Gastrocnemius medialis (tissue), 4 donors: Measurements from ENCODE around the gene ARHGEF6. TPM values are rescaled to one million over a fixed set of nuclear protein-coding genes. Genes with fewer than 3 reads are reported as not detected.

ENCODE experiments used
- ATAC-seq, 2 donors: fragments of 150-250 bp; one replicate each; pipeline ENCODE4 v1.9.1; 2016
- DNase-seq, 2 donors: peaks; one replicate each; pipeline ENCODE4 v3.0.0-alpha.2; 2019
- H3K27ac ChIP-seq, 4 donors: fragments of 200-600 bp; sonication (generic); 1 replicate in 1 of 4; 2 replicates in 3 of 4; pipeline ENCODE4 v1.5.1; 2016 to 2018; ENCODE audit warnings: mild to moderate bottlenecking in 2 of 4, moderate library complexity in 1 of 4
- H3K27me3 ChIP-seq, 3 donors: fragments of 200-600 bp; sonication (generic) in 2 of 3; 1 replicate in 1 of 3; 2 replicates in 2 of 3; pipeline versions ENCODE4 v1.5.1 to v1.6.0; 2016 to 2019; ENCODE audit warnings: mild to moderate bottlenecking in 1 of 3, moderate library complexity in 1 of 3
- H3K36me3 ChIP-seq, 2 donors: fragments of 200-600 bp; sonication (generic) in 1 of 2; one replicate each; pipeline ENCODE4 v1.5.1; 2017 to 2018
- H3K4me1 ChIP-seq, 2 donors: fragments of 200-600 bp; sonication (generic) in 1 of 2; one replicate each; pipeline ENCODE4 v1.5.1; 2016 to 2017; ENCODE audit warnings: mild to moderate bottlenecking in 2 of 2
- H3K4me3 ChIP-seq, 4 donors: fragments of 200-600 bp; sonication (generic) in 3 of 4; 1 replicate in 1 of 4; 2 replicates in 3 of 4; pipeline ENCODE4 v1.5.1; 2016 to 2019; ENCODE audit warnings: mild to moderate bottlenecking in 2 of 4
- H3K9me3 ChIP-seq, 3 donors: fragments of 200-600 bp; sonication (generic) in 2 of 3; 1 replicate in 1 of 3; 2 replicates in 2 of 3; pipeline ENCODE4 v1.5.1; 2016 to 2019
- CTCF ChIP-seq, 5 experiments: fragments of 450-650 bp in 3 of 5; fragments of 200-600 bp in 2 of 5; sonication (generic) in 2 of 5; IDR thresholded peaks in 4 of 5; conservative IDR thresholded peaks in 1 of 5; 1 replicate in 4 of 5; 2 replicates in 1 of 5; pipeline ENCODE4 v1.5.1; 2016 to 2019; ENCODE audit warnings: antibody characterized with exemption in 5 of 5, mild to moderate bottlenecking in 3 of 5, moderate library complexity in 3 of 5
- POLR2A ChIP-seq, 2 donors: fragments of 450-650 bp; IDR thresholded peaks; one replicate each; pipeline ENCODE4 v1.6.1; 2017; ENCODE audit warnings: antibody characterized with exemption in 2 of 2, mild to moderate bottlenecking in 2 of 2, moderate library complexity in 2 of 2
- in situ Hi-C, 4 donors: fragments of 200-750 bp; cut with MboI; loops; one replicate each; pipeline versions ENCODE4 v1.15.0 to v1.8.0; 2017; ENCODE audit warnings: low sequenced_read_pairs in 4 of 4
- intact Hi-C: fragments of 100-400 bp; cut with DNase I; formaldehyde crosslinking; loops from one replicate; pipeline ENCODE4 v1.15.1; 2023; ENCODE audit warnings: low total_unique reads
- total RNA-seq, 4 donors: library from RNA; depleted of rRNA; stranded (reverse); fragments of >200 nt; gene quantifications; one replicate each; pipeline versions ENCODE4 v1.1.0 to v1.2.3, GENCODE V29; 2016

The ARHGEF6 gene
- total RNA-seq, 4 donors from 2014 or later: 15.0 to 29.9 (median 24.5) TPM

GRCh38 chrX:136627409-136627808 lies 153.3 kb downstream of the ARHGEF6 start:
- no peak for ATAC-seq
- Histone ChIP-seq H3K9me3 (no peaks in the 10 kb centered on the region), H3K4me3 (no peak overlapping the region), H3K4me1 (no peaks in the 10 kb centered on the region), H3K27ac (no peak overlapping the region), H3K27me3 (no peaks in the 10 kb centered on the region), H3K36me3 (no peaks in the 10 kb centered on the region)
- in situ Hi-C loops (no loop called here), intact Hi-C loops (no loop called here)
- DNase-seq: no peak
- TF ChIP-seq POLR2A (IDR thresholded peaks at IDR 0.05): no peak
- TF ChIP-seq CTCF (IDR thresholded peaks at IDR 0.05 in 4 of 5, conservative IDR thresholded peaks at IDR 0.05 in 1 of 5): no peak

- TF ChIP-seq POLR2A (IDR thresholded peaks at IDR 0.05) (no peak), CTCF (IDR thresholded peaks at IDR 0.05 in 4 of 5, conservative IDR thresholded peaks at IDR 0.05 in 1 of 5) (no peak)
Observed at GRCh38 chrX:136626891-136627290, 153.8 kb downstream of the ARHGEF6 start.

GRCh38 chrX:136626237-136626636 lies 154.5 kb downstream of the ARHGEF6 start:
- DNase-seq: no peak
- TF ChIP-seq CTCF (IDR thresholded peaks at IDR 0.05 in 4 of 5, conservative IDR thresholded peaks at IDR 0.05 in 1 of 5) (no peak), POLR2A (IDR thresholded peaks at IDR 0.05) (no peak)
- ATAC-seq: no peak

More at GRCh38 chrX:136626891-136627290, 153.8 kb downstream of the ARHGEF6 start:
- Histone ChIP-seq H3K9me3 (no peaks in the 10 kb centered on the region), H3K4me3 (no peak overlapping the region), H3K36me3 (no peaks in the 10 kb centered on the region), H3K4me1 (no peaks in the 10 kb centered on the region), H3K27me3 (no peaks in the 10 kb centered on the region), H3K27ac (no peak overlapping the region)
- intact Hi-C loops (no loop called here), in situ Hi-C loops (no loop called here)
- DNase-seq: no peak
- ATAC-seq: no peak

GRCh38 chrX:136625246-136625645 lies 155.5 kb downstream of the ARHGEF6 start:
- H3K27ac ChIP-seq: no peak overlapping the region
- no peak for DNase-seq
- H3K36me3 ChIP-seq: no peaks in the 10 kb centered on the region
- H3K4me1 ChIP-seq: no peaks in the 10 kb centered on the region
- H3K9me3 ChIP-seq: no peaks in the 10 kb centered on the region
- intact Hi-C loops: no loop called here
- in situ Hi-C loops: no loop called here
- TF ChIP-seq POLR2A (IDR thresholded peaks at IDR 0.05) (no peak), CTCF (IDR thresholded peaks at IDR 0.05 in 4 of 5, conservative IDR thresholded peaks at IDR 0.05 in 1 of 5) (no peak)
- no peaks in the 10 kb centered on the region for H3K27me3 ChIP-seq
- no peak overlapping the region for H3K4me3 ChIP-seq
- no peak for ATAC-seq

More at GRCh38 chrX:136626237-136626636, 154.5 kb downstream of the ARHGEF6 start:
- in situ Hi-C loops: no loop called here
- Histone ChIP-seq H3K36me3 (no peaks in the 10 kb centered on the region), H3K27ac (no peak overlapping the region), H3K27me3 (no peaks in the 10 kb centered on the region), H3K9me3 (no peaks in the 10 kb centered on the region), H3K4me3 (no peak overlapping the region), H3K4me1 (no peaks in the 10 kb centered on the region)
- intact Hi-C loops: no loop called here

- DNase-seq (no peak), ATAC-seq (no peak)
Observed at GRCh38 chrX:136623396-136623795, 157.3 kb downstream of the ARHGEF6 start.

More at GRCh38 chrX:136623396-136623795, 157.3 kb downstream of the ARHGEF6 start:
- H3K27me3 ChIP-seq: no peaks in the 10 kb centered on the region
- no peak overlapping the region for H3K27ac ChIP-seq
- no peaks in the 10 kb centered on the region for H3K4me1 ChIP-seq
- intact Hi-C loops: no loop called here
- no peaks in the 10 kb centered on the region for H3K9me3 ChIP-seq
- no peak overlapping the region for H3K4me3 ChIP-seq
- TF ChIP-seq POLR2A (IDR thresholded peaks at IDR 0.05) (no peak), CTCF (IDR thresholded peaks at IDR 0.05 in 4 of 5, conservative IDR thresholded peaks at IDR 0.05 in 1 of 5) (no peak)
- H3K36me3 ChIP-seq: no peaks in the 10 kb centered on the region
- in situ Hi-C loops: no loop called here
